ENCODE measurements around the gene XYLT1. TPM values are rescaled to one million over a fixed set of nuclear protein-coding genes. Genes with fewer than 3 reads are reported as not detected.

XYLT1 gene
- total and polyA plus RNA-seq, 2 of the 4 experiments (the other 2 are of a cell fraction), result 9.0 to 12.7 TPM

GRCh38 chr16:17440131-17440530, 30.6 kb downstream of the XYLT1 start:
- ChIA-PET POLR2A (ENCODE audit: unreplicated experiment) (no interaction called here), CTCF (no interaction called here)
- Histone ChIP-seq H2AK5ac (ENCODE audit: low read depth, low read length) (no peak overlapping the region), H3K14ac (replicated peaks; ENCODE audit: low read depth, low read length) (no peak overlapping the region), H3K4ac (ENCODE audit: low read depth, low read length) (no peak overlapping the region), H4K5ac (ENCODE audit: low read depth, low read length) (no peak overlapping the region), H3K23ac (ENCODE audit: low read depth, low read length) (no peak overlapping the region), H2BK120ac (ENCODE audit: low read depth, low read length) (no peak overlapping the region), H3K9ac (ENCODE audit: low read depth, low read length) (no peak overlapping the region), H3K27me3 (ENCODE audit: control insufficient read depth, insufficient read depth, low read length) (no peaks in the 10 kb centered on the region), H3K4me3 (ENCODE audit: insufficient read depth, low read depth, low read length) (no peak overlapping the region), H3K27ac (ENCODE audit: insufficient read depth, low read length) (no peak overlapping the region), H2BK20ac (ENCODE audit: low read depth, low read length) (no peak overlapping the region), H2AFZ (replicated peaks; ENCODE audit: low read length, poor library complexity) (no peak overlapping the region), H3K56ac (ENCODE audit: extremely low read depth, insufficient read depth, low read length) (no peak overlapping the region), H3K9me1 (ENCODE audit: insufficient read depth, low read length) (no peaks in the 10 kb centered on the region; the same call in 1 of the 2 replicates), H3K36me3 (ENCODE audit: control insufficient read depth, insufficient read depth, low read length) (no peaks in the 10 kb centered on the region), H3K9me3 (ENCODE audit: control insufficient read depth, insufficient read depth, low read length) (no peaks in the 10 kb centered on the region), H4K20me1 (ENCODE audit: insufficient read depth, low read length) (no peaks in the 10 kb centered on the region), H3K4me2 (ENCODE audit: low read depth, low read length) (no peak overlapping the region), H2AK9ac (replicated peaks; ENCODE audit: low read depth, low read length, poor library complexity) (no peak overlapping the region), H3K4me1 (ENCODE audit: control insufficient read depth, insufficient read depth, low read length) (no peaks in the 10 kb centered on the region), H2BK15ac (ENCODE audit: low read depth, low read length) (no peak overlapping the region), H2BK5ac (ENCODE audit: low read depth, low read length, poor library complexity, severe bottlenecking) (no peak overlapping the region), H3K18ac (ENCODE audit: low read depth, low read length) (no peak overlapping the region), H4K91ac (ENCODE audit: insufficient read depth, low read depth, low read length) (no peak overlapping the region), H3K79me1 (ENCODE audit: low read depth in 1 of 2, low read length in 2 of 2) (peaks cover 9 to 36% of the 10 kb centered on the region in 2 experiments), H4K8ac (ENCODE audit: low read depth in 2 of 2, low read length in 2 of 2) (no peak overlapping the region)
- no TSS peak for BruUV-seq (replicated peaks)
- TF ChIP-seq, protein P1, sequence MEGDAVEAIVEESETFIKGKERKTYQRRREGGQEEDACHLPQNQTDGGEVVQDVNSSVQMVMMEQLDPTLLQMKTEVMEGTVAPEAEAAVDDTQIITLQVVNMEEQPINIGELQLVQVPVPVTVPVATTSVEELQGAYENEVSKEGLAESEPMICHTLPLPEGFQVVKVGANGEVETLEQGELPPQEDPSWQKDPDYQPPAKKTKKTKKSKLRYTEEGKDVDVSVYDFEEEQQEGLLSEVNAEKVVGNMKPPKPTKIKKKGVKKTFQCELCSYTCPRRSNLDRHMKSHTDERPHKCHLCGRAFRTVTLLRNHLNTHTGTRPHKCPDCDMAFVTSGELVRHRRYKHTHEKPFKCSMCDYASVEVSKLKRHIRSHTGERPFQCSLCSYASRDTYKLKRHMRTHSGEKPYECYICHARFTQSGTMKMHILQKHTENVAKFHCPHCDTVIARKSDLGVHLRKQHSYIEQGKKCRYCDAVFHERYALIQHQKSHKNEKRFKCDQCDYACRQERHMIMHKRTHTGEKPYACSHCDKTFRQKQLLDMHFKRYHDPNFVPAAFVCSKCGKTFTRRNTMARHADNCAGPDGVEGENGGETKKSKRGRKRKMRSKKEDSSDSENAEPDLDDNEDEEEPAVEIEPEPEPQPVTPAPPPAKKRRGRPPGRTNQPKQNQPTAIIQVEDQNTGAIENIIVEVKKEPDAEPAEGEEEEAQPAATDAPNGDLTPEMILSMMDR (conservative IDR thresholded peaks at IDR 0.05; ENCODE audit: low read depth, low read length), result no peak
- dilution Hi-C loops (cut with HindIII; ENCODE audit: low sequenced_read_pairs, unreplicated experiment), result no loop called here
- in situ Hi-C loops (cut with MboI; ENCODE audit: low sequenced_read_pairs), result no loop called here
- DNase-seq, result no peak
- ATAC-seq (ENCODE audit: low read depth), result no peak
- intact Hi-C loops (cut with micrococcal nuclease), result no loop called here
- WGBS, 2 experiments (ENCODE audit: extremely low coverage in 2 of 2, insufficient read length in 1 of 2), result no CpG with 5 or more reads among the region's 4 CpGs
